ENCODE measurements around the gene AHI1.

The AHI1 gene

DNA sequence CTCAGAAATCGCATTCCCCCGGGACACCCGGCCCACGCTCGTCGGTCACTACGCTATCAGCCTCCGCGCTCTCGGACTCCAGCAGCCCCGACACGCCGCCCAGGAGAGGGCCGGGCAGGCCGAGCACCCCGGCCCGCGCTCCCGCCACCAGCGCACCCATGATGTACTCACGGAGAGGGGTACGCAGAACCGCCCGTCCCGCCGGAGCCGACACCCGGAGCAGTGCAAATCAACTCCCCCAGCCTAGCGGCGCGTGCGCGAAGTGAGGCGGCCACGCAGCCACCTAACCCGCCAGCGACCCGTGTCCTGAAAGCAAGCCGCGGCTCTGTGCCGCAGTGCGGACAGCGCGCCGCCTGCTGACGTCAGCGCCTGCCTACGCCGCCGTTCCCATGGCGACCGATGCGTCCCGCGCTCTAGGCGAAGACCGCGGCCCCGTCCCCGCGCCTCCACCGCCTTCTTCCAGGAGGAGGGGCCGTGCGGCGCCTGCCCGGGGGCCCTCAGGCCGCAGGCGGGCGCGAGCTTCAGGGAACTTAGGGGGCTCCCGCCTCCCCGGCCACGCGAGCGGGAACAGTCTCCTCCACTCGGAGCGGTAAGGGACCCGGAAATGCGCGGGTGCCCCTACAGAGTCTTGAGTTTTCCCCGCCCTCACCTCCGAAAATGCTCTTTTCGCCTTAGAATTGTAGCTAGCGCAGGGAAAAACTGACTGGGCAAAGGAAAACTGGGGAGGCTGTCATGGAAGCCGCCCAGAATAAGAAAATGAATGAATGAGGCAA, at the start of gene AHI1:
Gene AHI1 (minus strand): TSS at position 329 of the 773 bp plus-strand sequence. CDS start 5,503 bp downstream, outside the sequence.
- DNase-seq, result peak; percentile 86

- no peak for DNase-seq
Measured at GRCh38 chr6:135546680-135547418, 49.3 kb upstream of the AHI1 start.

- DNase-seq, result no peak
Measured at GRCh38 chr6:135546206-135546605, 48.7 kb upstream of the AHI1 start.

DNA sequence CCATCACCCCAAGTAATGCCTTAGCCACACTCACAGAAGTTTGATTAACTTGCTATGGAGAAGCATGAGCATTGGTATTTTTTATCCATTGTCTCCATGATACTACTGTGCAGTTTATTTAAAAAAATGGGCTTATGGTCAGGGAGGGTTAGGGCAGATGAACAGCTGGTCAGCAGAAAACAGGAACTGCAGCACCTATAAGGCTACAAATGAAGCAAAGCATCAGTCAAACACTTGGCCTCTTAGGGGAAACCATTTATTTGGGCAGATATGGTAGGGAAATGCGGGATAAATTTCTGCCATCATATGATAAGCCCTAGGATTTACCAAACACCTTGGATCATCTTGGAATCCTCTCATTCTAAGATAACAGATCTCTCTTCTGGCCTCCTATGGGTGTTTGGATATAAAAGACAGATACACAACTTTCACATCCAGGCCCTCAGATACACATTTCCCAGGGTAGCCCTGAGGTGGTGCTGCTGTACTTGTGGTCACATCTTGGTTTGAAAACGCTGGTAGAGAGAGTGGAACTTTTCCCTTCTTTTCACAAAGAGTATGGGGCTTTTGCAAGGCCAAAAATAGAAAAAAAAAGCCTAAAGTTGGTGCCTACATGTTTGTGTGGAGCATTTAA, 42.8 kb upstream of the AHI1 start:
- DNase-seq, result no peak

- DNase-seq, result peak; percentile 4
Measured at GRCh38 chr6:135537741-135538301, 40.3 kb upstream of the AHI1 start.

DNA sequence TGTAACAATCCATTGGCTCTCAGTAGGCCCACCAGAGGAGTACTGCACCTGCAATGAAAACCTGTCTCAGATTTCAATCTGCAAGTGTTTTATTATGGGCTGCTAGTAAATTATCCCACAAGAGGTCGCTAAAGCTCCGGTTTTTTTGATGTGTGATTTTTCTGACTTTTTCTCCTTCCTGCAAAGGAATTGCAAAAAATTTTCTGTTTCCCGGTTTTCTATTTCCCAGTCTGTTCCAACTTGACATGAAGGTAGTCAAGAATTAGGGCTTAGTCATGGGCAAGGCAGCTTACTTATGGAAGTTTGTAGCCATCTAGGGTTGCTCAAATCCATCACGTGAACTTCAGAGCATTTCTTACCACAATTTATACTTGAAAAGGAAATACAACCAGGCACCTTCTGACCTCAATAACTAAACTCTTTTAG, 38.5 kb upstream of the AHI1 start:
- peak; percentile 13 for DNase-seq

GRCh38 chr6:135534773-135535380, 37.3 kb upstream of the AHI1 start:
- DNase-seq, result no peak

- no peak for DNase-seq
Measured at GRCh38 chr6:135532559-135532958, 35.0 kb upstream of the AHI1 start.

DNA sequence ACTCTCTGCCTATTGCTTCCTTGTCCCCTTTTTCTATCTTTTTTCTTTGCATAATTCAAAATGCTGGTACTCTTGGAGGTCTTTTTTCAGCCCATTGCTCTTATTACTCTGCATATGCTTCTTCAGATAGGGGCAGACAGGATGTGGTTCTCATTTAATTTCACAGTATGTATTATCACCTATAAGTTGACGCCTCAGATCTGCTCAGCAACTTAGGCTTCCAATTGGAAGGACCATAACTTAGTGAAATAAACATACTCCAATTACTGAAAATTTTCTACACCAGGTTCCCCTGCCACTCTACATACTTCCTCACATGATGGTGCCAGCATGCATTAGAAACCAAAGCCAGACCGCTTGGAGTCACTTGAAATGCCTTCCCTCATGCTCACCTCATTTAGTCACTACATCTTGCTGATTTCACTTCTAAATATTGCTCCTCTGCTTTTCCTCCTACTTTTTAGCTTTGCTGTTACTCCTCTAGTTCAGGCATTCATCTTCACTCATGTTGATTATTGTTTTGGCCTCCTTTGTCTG, 34.5 kb upstream of the AHI1 start:
- no peak for DNase-seq

DNA sequence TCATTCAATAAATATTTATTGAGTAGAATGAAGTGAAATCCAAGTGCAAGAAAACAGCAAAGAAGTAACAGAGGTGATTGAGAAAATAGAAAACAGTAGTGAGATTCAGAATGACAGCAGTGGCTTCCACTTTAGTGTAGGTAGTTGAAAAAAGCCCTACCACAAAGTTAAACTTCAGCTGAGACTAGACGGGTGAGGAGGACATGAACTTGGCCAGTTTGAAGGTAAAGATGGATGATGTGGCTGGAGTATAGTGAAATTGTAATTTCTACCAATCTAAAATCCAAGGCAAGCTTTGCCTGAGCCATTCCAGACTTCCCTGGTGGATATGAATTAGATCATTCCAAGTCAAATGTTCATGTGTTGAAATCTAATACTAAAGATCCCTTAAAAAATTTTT, 32.6 kb upstream of the AHI1 start:
- no peak for DNase-seq

GRCh38 chr6:135527960-135528249, 30.4 kb upstream of the AHI1 start:
- DNase-seq, result no peak

GRCh38 chr6:135527116-135527959, 29.8 kb upstream of the AHI1 start:
- no peak for DNase-seq

- no peak for DNase-seq
Measured at GRCh38 chr6:135525594-135525993, 28.1 kb upstream of the AHI1 start.

GRCh38 chr6:135522965-135523692, 25.6 kb upstream of the AHI1 start:
- no peak for DNase-seq

DNA sequence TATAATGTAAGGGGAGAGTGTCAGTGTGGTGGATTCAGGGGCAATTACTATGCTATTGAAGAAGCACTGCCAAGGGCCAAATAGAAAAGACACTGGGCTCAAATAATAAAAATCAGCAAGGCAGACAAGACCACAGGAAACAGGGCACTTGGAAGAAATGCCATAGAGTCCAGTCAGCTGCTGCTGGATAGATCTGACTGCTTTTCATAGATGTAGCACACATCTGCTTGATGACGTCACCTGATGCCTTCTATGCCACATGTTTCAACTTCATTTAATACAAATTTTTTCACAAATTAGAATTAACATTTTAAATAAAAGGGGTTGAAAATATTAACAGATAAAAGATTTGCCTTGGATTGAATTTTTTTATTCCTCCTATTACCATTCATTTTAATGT, 23.9 kb upstream of the AHI1 start:
- no peak for DNase-seq

DNA sequence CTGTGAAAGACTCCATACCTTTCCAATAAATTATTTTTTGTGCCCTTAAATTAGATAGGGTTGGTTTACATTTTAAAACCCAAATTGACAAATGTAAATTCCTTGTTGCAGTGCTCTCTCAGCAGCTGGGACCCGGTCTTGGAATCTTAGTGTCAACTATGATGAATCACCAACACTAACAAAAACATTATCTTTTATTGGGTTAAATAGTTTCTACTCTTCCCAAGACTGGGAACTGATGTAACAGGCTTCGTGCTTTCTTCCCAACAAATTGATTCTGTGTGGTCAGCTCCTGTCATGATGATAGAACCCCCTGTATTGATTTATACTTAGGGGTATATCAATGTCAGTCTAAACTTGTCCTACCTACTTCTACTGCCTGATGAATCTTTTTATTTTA, 23.2 kb upstream of the AHI1 start:
- DNase-seq, result no peak

DNA sequence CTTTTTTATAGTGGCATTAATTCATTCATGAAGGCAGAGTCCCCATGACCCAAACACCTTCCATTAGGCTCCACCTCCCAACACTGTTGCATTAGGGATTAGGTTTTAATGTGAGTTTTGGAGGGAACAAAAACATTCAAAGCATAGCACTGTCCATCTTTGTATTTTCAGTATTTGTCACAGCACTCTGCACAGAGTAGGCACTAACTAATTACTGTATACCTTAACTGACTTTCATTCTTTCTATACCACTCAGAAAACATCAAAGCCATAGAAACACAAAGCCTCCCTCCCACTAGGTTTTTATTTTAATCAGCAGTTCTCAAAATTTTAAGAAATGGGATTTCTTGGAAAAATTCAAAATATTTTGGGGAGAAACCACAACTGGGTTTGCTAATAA, 21.8 kb upstream of the AHI1 start:
- no peak for DNase-seq

- no peak for DNase-seq
Measured at GRCh38 chr6:135517527-135517926, 20.0 kb upstream of the AHI1 start.

GRCh38 chr6:135514706-135515105, 17.2 kb upstream of the AHI1 start:
- no peak for DNase-seq

DNA sequence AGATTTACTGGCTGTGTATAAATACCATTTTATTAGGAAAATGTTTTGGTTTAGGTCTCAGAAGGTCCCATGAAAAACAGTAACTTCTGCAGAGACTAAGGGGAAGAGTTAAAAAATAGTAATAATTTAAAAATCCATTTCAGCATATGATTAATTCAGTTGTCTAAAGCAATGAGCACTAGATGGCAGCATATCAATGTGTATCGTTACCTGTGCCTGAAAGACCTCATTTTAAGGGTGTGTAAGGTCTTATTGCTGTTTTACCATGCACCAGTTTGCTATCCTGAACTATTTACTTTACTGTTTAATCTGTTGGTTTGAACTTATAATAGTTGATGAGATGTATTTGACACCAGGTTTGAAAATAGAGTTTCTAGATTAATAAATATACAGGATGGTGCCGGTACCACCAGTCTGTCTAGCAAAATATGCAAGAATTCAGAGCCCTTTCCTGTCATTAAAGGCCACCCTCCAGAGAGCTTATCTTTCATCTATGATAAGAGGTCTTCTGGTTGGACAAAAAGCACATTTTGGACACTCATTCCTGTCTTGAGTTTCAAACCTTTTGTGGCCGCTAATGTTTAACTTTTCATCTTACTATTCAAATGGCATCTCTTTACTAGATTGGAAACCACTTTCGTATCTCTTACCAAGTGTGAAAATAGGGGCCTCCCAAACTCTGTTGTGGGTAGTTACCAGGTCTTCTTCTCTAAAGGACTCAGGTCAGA, 8.9 kb upstream of the AHI1 start:
- DNase-seq, result peak; percentile 12

GRCh38 chr6:135505648-135506047, 8.1 kb upstream of the AHI1 start:
- DNase-seq, result no peak

All from CD4-positive, alpha-beta T cell treated with Interleukin-17A for 4 hours (primary cell).